H4 (cell line): ENCODE data around the gene KCTD14. TPM values are rescaled to one million over a fixed set of nuclear protein-coding genes. Genes with fewer than 3 reads are reported as not detected.

Source experiments
- total RNA-seq: library from RNA; depleted of rRNA; stranded (reverse); fragments of >200 nt; shearing (Covaris generic); gene quantifications from 2 replicates; pipeline ENCODE4 v1.2.3, GENCODE V29; 2014; rRNA removed

The KCTD14 gene
- total RNA-seq, 1 experiment from 2014 or later, result 0.77 TPM

Other genes starting within 250 kb of the KCTD14 start
- 17.1 and 21.3 TPM in 2 replicates for gene RSF1, start 202.6 kb downstream of the KCTD14 start, total RNA-seq
- gene AAMDC, start 202.1 kb downstream of the KCTD14 start, total RNA-seq, result 19.7 and 31.2 TPM in 2 replicates
- gene INTS4, start 28.6 kb downstream of the KCTD14 start, total RNA-seq, result 26.5 and 28.2 TPM in 2 replicates
- gene THRSP, start 40.6 kb upstream of the KCTD14 start, total RNA-seq, result not detected in 2 replicates
- gene NDUFC2, start 56.6 kb upstream of the KCTD14 start, total RNA-seq, result 121 and 127 TPM in 2 replicates
- gene ALG8, start 116.3 kb upstream of the KCTD14 start, total RNA-seq, result 106 and 116 TPM in 2 replicates
- gene KCTD21, start 165.3 kb upstream of the KCTD14 start, total RNA-seq, result 2.5 and 4.9 TPM in 2 replicates
- 1.5 and 1.7 TPM in 2 replicates for gene USP35, start 165.6 kb upstream of the KCTD14 start, total RNA-seq